Suprapubic skin (tissue), 4 donors: Measurements from ENCODE around the gene PCYT1A.

Source experiments
- POLR2A ChIP-seq, 2 donors: fragments of 450-650 bp; IDR thresholded peaks; one replicate each; pipeline ENCODE4 v1.6.1; 2017; ENCODE audit warnings: antibody characterized with exemption in 2 of 2, mild to moderate bottlenecking in 2 of 2, moderate library complexity in 2 of 2
- POLR2AphosphoS5 ChIP-seq, 3 donors: sonication (generic); formaldehyde crosslinking; IDR thresholded peaks; one replicate each; pipeline ENCODE4 v1.6.1; 2017; ENCODE audit warnings: antibody characterized with exemption in 3 of 3
- TF ChIP-seq, protein P1 (sequence below), 2 donors: fragments of 200-600 bp in 1 of 2; fragments of 450-650 bp in 1 of 2; sonication (generic) in 1 of 2; IDR thresholded peaks; one replicate each; pipeline ENCODE4 v1.5.1; 2016 to 2019; ENCODE audit warnings: antibody characterized with exemption in 2 of 2, mild to moderate bottlenecking in 1 of 2, moderate library complexity in 1 of 2

- TF ChIP-seq, protein P1, sequence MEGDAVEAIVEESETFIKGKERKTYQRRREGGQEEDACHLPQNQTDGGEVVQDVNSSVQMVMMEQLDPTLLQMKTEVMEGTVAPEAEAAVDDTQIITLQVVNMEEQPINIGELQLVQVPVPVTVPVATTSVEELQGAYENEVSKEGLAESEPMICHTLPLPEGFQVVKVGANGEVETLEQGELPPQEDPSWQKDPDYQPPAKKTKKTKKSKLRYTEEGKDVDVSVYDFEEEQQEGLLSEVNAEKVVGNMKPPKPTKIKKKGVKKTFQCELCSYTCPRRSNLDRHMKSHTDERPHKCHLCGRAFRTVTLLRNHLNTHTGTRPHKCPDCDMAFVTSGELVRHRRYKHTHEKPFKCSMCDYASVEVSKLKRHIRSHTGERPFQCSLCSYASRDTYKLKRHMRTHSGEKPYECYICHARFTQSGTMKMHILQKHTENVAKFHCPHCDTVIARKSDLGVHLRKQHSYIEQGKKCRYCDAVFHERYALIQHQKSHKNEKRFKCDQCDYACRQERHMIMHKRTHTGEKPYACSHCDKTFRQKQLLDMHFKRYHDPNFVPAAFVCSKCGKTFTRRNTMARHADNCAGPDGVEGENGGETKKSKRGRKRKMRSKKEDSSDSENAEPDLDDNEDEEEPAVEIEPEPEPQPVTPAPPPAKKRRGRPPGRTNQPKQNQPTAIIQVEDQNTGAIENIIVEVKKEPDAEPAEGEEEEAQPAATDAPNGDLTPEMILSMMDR (IDR thresholded peaks at IDR 0.05) = no peak
- TF ChIP-seq POLR2A (IDR thresholded peaks at IDR 0.05) = no peak
- TF ChIP-seq POLR2AphosphoS5 (IDR thresholded peaks at IDR 0.05) = no peak
Observed at GRCh38 chr3:196186651-196187573, 100.6 kb downstream of the PCYT1A start.
